ENCODE data around the gene SEC16A.
"Not testable (repeated sequence)": the region's sequence is repeated elsewhere in the genome, so short reads cannot be mapped to it uniquely, and the experiment has no call there.

SEC16A gene

DNA sequence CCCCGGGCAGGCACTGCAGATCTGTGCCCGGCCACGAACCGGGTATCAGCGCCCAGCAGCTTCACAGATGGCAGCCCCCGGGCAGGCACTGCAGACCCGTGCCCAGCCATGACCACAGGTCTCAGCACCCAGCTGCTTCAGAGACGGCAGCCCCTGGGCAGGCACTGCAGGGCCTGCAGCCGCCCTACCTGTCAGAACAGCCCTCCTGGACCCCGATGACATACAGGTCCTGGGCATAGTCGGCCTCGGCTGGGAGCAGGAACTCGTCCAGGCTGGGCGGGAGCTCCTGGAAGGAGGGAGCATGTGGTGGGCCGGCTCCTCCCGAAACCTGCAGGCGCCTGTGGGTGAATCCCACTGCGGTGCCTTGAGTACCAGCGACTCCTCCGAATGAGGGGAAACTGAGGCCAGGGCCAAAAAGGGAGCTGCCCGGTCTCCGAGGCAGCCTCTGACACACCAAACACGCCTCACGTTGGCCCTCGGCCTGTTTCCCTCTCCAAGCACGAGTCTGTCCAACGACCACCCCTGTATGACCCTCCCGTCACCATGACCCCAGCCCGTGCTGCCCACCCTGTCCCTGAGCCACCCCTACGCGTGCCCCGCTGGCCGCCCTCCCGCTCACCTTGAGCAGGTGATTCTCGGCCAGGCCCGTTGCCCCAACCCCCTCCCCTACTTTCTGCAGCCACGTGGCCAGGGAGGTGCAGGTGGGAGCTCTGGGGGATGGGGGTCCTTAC, 48.8 kb downstream of the SEC16A start:
- peaks cover 40% of the 10 kb centered on the region for H3K79me2 ChIP-seq (ENCODE audit: control insufficient read depth, insufficient read depth, low read length, unreplicated experiment)
- no peaks in the 10 kb centered on the region for H3K36me3 ChIP-seq (ENCODE audit: insufficient read depth, low read length)

DNA sequence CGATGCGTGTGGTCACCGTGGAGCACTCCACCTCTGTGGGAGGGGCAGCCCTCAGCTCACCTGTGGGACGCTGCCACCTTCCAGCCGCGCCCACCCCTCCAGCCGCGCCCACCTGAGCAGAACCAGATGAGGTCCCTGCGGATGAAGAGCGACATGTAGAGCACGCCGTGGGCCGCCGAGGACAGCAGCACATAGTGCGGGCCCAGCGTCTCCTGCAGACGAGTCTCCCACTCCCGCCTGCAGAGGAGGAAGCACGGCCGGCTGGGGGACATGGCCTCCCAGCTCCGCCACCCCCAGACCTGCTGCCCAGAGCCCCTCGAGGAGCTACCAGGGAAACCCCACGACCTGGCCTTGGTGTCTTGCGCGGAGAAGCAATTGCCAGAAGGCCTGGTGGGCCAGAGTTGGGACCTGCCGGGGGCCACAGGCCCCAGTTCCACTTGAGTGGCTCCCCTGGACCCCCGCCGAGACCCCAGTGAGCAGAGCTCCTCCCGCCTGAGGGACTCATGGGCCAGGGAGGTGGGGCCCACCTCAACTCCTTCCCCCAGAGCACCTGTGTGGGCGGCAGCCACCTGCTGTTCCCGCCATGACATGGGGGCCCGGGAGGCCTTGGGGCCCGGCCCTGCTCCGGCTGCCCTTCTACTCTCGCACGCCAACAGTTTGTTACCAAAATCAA, 49.7 kb downstream of the SEC16A start:
- Histone ChIP-seq H3K4me1 (ENCODE audit: control insufficient read depth, insufficient read depth, low read length, unreplicated experiment) (peaks cover 13% of the 10 kb centered on the region), H3K79me2 (ENCODE audit: control insufficient read depth, insufficient read depth, low read length, unreplicated experiment) (peaks cover 32% of the 10 kb centered on the region), H3K36me3 (ENCODE audit: insufficient read depth, low read length) (no peaks in the 10 kb centered on the region), H3K27ac (ENCODE audit: low read depth, low read length) (no peak overlapping the region), H3K4me3 (ENCODE audit: low read depth, low read length) (no peak overlapping the region), H2AFZ (ENCODE audit: low read length, unreplicated experiment) (no peak overlapping the region), H3K27me3 (ENCODE audit: insufficient read depth, low read length) (no peaks in the 10 kb centered on the region)

More for the DNA sequence above, 48.8 kb downstream of the SEC16A start:
- H3K27me3 ChIP-seq (ENCODE audit: insufficient read depth, low read length), result no peaks in the 10 kb centered on the region
- no peak overlapping the region for H3K4me3 ChIP-seq (ENCODE audit: low read depth, low read length)
- peaks cover 13% of the 10 kb centered on the region for H3K4me1 ChIP-seq (ENCODE audit: control insufficient read depth, insufficient read depth, low read length, unreplicated experiment)
- no peak overlapping the region for H2AFZ ChIP-seq (ENCODE audit: low read length, unreplicated experiment)
- H3K27ac ChIP-seq (ENCODE audit: low read depth, low read length), result no peak overlapping the region

DNA sequence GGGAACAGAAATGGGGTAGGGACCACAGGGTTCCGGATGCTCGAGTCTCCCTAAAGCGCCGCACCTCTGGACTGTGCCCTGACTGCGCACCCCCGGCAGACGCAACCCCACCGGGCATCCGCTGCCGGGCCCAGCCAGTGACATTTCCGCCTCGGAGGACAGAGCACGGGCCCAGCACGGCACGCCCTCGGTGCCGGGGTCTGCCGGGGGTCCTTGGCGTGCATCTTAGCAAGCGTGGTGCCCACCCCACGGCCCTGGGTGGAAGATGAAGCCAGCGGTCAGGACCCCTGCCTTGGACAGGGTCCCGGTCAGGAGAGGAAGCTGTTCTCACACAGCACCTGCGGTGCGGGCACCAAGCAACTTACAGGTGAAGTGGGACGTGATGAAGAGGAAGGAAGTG, 50.2 kb downstream of the SEC16A start:
- Histone ChIP-seq H3K4me3 (ENCODE audit: low read depth, low read length) (no peak overlapping the region), H3K36me3 (ENCODE audit: insufficient read depth, low read length) (no peaks in the 10 kb centered on the region), H3K4me1 (ENCODE audit: control insufficient read depth, insufficient read depth, low read length, unreplicated experiment) (peaks cover 10% of the 10 kb centered on the region), H3K27ac (ENCODE audit: low read depth, low read length) (no peak overlapping the region), H3K79me2 (ENCODE audit: control insufficient read depth, insufficient read depth, low read length, unreplicated experiment) (peaks cover 26% of the 10 kb centered on the region), H3K27me3 (ENCODE audit: insufficient read depth, low read length) (no peaks in the 10 kb centered on the region), H2AFZ (ENCODE audit: low read length, unreplicated experiment) (no peak overlapping the region)

DNA sequence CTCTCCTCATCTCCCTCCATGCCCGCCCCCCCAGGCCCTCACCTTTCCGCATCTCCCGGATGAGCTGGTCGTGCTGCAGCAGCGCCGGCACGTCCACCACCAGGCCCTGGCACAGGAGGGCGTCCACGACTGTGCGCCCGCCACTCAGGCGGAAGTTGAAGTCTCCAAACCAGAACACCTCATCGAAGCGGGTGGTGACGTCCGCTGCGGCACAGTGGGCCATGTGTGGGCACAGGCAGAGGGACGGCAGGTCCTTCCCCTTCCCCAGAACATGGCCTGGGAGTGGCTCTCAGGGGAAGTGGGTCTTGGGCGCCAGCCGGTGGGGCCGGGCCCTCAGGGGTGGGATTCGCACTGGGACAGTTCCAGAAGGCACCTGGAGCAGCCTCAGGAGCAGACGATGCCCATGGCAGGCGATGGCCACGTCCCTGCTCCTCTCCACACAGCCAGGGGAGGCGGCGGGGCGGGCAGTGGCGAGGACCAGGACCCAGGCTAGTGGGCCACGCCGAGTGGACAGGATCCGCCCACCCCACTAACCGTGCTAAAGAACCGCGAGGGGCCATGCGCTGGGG, 51.0 kb downstream of the SEC16A start:
- Histone ChIP-seq H3K27ac (ENCODE audit: low read depth, low read length) (no peak overlapping the region), H3K36me3 (ENCODE audit: insufficient read depth, low read length) (no peaks in the 10 kb centered on the region), H3K4me1 (ENCODE audit: control insufficient read depth, insufficient read depth, low read length, unreplicated experiment) (peaks cover 3% of the 10 kb centered on the region), H3K79me2 (ENCODE audit: control insufficient read depth, insufficient read depth, low read length, unreplicated experiment) (peaks cover 19% of the 10 kb centered on the region), H2AFZ (ENCODE audit: low read length, unreplicated experiment) (no peak overlapping the region), H3K27me3 (ENCODE audit: insufficient read depth, low read length) (no peaks in the 10 kb centered on the region), H3K4me3 (ENCODE audit: low read depth, low read length) (no peak overlapping the region)

DNA sequence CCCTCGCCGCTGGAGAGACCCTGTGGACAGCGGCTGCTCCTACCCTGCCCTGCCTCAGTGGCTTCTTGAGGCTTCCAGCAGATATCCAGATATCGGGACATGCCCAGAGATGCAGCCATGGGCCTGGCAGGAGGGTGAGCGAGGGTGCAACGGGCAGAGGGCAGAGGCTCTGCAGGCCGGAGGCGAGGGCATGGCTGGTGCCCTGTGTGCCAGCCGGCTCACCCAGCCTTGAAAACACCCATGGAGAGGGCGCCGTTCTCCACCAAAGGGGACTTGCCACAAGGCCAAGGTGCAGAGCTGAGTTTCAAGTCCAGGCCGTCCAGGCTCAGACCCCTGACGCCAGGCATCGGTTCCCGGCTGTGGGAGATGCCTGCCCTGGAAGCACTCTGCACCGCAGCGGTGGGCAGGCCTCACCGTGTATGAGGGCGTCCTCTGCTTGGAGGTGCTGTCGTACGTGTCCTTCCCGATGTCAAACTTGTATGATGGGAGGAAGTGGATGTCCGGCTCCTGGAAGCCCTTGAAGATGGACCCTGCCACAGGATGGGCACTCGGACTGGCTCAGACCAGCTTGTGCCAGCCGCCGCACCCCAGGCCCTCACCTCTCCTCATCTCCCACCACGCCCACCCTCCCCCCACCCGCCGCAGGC, 52.1 kb downstream of the SEC16A start:
- H3K4me1 ChIP-seq (ENCODE audit: control insufficient read depth, insufficient read depth, low read length, unreplicated experiment), result no peaks in the 10 kb centered on the region
- H3K36me3 ChIP-seq (ENCODE audit: insufficient read depth, low read length), result no peaks in the 10 kb centered on the region
- H3K4me3 ChIP-seq (ENCODE audit: low read depth, low read length), result no peak overlapping the region
- H3K79me2 ChIP-seq (ENCODE audit: control insufficient read depth, insufficient read depth, low read length, unreplicated experiment), result peaks cover 9% of the 10 kb centered on the region
- no peak overlapping the region for H3K27ac ChIP-seq (ENCODE audit: low read depth, low read length)
- H2AFZ ChIP-seq (ENCODE audit: low read length, unreplicated experiment), result no peak overlapping the region
- no peaks in the 10 kb centered on the region for H3K27me3 ChIP-seq (ENCODE audit: insufficient read depth, low read length)

DNA sequence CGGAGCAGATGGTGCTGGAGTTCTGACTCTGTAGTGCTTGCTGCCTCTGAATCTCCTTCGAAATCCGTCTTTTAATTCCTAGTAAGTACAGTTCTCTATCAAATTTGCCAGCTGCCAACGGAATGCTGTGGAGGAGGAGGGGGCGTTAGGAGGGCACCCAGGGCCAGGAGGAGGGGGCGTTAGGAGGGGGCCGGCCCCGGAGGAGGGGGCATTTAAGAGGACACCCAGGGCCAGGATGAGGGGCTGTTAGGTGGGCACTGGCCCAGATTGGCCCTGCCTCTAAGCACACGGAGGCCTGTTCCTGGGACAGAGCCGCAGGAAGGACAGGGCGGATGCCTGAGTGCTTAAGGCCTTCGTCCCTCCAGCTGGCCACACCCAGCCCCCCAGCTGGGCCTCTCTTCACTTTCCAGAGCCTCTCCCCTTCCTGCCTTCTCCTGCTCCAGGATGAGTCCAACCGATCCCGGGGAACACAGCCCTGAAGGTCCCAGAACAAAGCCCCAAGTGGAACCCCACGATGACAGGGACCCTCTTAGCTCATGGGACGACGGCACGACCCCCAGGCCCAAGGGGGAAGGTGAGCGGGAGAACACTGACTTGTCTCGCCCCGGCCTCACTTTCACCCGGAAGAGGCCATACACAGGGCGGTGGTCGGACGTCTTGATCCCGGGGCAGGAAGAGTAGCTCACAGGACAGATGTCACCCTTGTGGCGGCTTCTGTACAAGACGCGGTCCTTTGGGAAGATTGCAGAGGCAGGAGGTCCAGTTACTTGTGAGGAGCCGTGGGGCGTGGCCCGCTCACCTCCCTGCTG, 53.0 kb downstream of the SEC16A start:
- Histone ChIP-seq H3K27ac (ENCODE audit: low read depth, low read length) (no peak overlapping the region), H3K4me1 (ENCODE audit: control insufficient read depth, insufficient read depth, low read length, unreplicated experiment) (no peaks in the 10 kb centered on the region), H2AFZ (ENCODE audit: low read length, unreplicated experiment) (no peak overlapping the region), H3K4me3 (ENCODE audit: low read depth, low read length) (no peak overlapping the region), H3K36me3 (ENCODE audit: insufficient read depth, low read length) (no peaks in the 10 kb centered on the region), H3K27me3 (ENCODE audit: insufficient read depth, low read length) (no peaks in the 10 kb centered on the region), H3K79me2 (ENCODE audit: control insufficient read depth, insufficient read depth, low read length, unreplicated experiment) (peaks cover 2% of the 10 kb centered on the region)

DNA sequence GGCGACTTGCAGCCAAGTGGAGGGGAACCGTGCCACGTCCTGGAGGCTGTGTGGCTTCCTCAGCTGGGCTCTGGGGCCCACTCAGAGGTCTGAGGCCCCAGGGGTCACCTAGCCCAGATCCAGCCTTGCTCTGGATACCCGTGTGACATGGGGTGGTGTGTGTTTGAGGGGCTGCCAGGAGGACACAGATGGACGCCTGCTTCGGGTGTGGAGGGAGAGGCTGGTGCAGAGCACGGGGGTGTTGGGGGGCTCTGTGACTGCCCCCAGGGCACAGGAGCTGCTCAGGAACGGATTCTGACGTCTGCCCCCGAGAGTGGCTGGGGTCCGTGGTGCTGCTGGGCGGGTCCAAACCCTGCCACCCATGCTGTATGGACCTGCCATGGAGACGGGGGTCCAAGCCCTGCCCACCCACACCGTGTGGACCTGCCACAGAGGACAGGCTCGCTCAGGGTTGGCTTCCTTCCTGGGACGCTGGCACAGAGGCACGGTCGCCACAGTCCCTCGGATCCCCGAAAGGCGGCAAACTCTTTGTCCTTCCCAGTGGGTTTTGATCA, 53.7 kb downstream of the SEC16A start:
- no peak overlapping the region for H2AFZ ChIP-seq (ENCODE audit: low read length, unreplicated experiment)
- no peaks in the 10 kb centered on the region for H3K79me2 ChIP-seq (ENCODE audit: control insufficient read depth, insufficient read depth, low read length, unreplicated experiment)
- no peak overlapping the region for H3K27ac ChIP-seq (ENCODE audit: low read depth, low read length)
- no peak overlapping the region for H3K4me3 ChIP-seq (ENCODE audit: low read depth, low read length)
- H3K27me3 ChIP-seq (ENCODE audit: insufficient read depth, low read length), result no peaks in the 10 kb centered on the region
- H3K36me3 ChIP-seq (ENCODE audit: insufficient read depth, low read length), result no peaks in the 10 kb centered on the region
- no peaks in the 10 kb centered on the region for H3K4me1 ChIP-seq (ENCODE audit: control insufficient read depth, insufficient read depth, low read length, unreplicated experiment)

DNA sequence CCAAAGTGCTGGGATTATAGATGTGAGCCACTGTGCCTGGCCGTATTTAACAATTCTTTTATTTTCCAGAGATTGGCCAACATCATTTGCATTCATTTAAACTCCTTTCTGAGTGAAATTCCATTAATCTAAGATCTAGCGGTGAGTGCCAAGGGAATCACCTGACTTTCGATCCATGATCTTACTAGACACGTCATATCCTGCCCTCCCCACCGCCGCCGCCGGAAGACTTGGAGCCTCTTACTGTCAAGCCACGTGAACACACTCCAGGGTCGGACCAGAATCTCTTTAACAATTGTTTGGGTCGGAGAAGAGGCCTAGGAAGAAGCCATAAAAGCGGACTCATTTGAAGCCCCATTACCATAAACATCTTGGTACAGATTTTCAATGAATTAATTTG, 56.1 kb downstream of the SEC16A start:
- Histone ChIP-seq H3K27me3 (ENCODE audit: insufficient read depth, low read length) (no peaks in the 10 kb centered on the region), H3K36me3 (ENCODE audit: insufficient read depth, low read length) (peaks cover 8% of the 10 kb centered on the region; the same call in 1 of the 2 replicates), H3K79me2 (ENCODE audit: control insufficient read depth, insufficient read depth, low read length, unreplicated experiment) (no peaks in the 10 kb centered on the region), H3K4me1 (ENCODE audit: control insufficient read depth, insufficient read depth, low read length, unreplicated experiment) (no peaks in the 10 kb centered on the region), H3K27ac (ENCODE audit: low read depth, low read length) (no peak overlapping the region), H3K4me3 (ENCODE audit: low read depth, low read length) (no peak overlapping the region), H2AFZ (ENCODE audit: low read length, unreplicated experiment) (no peak overlapping the region)

DNA sequence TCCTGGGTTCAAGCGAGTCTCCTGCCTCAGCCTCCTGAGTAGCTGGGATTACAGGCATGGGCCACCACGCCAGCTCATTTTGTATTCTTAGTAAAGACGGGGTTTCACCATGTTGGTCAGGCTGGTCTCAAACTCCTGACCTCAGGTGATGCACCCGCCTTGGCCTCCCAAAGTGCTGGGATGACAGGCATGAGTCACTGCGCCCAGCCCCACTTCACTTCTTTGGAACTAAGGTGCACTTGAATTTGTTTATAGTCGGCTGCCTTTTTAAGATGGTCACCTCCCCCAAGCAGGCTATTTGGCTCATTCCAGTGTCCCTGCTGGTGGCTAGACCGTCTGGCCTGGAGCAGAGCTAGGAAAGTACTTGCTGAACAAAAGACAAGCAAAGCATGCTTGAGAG, 57.5 kb downstream of the SEC16A start:
- H3K36me3 ChIP-seq (ENCODE audit: insufficient read depth, low read length); H3K4me3 ChIP-seq (ENCODE audit: low read depth, low read length); H3K27me3 ChIP-seq (ENCODE audit: insufficient read depth, low read length); H3K79me2 ChIP-seq (ENCODE audit: control insufficient read depth, insufficient read depth, low read length, unreplicated experiment); H2AFZ ChIP-seq (ENCODE audit: low read length, unreplicated experiment); H3K4me1 ChIP-seq (ENCODE audit: control insufficient read depth, insufficient read depth, low read length, unreplicated experiment); H3K27ac ChIP-seq (ENCODE audit: low read depth, low read length): not testable (repeated sequence)

DNA sequence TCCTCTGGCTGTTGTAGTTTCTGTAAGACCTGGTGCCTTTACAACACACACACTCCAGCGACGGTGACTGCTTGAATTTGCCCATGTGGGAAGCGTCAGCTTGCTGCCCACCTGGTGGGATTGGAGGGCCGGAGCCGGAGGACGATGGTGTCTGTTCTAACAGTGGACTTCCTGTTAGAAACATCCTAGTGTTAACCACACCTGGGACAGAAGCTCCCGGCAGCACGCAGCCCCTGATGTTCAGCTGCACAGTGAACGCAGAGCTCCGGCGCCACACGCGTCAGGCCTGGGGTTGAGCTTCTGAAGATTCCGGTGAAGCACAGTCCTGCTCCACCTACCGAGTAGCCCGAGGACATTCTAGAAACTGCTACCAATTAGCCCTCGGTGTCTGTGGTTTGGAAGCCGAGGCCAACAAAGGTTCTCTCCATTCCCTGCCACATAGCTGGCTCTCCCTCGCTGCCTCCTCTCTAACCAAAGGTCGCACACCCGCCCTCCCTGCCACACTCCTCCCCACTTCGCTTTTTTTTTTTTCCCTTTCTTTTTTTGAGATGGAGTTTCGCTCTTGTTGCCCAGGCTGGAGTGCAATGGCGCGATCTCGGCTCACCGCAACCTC, 58.0 kb downstream of the SEC16A start:
- Histone ChIP-seq H3K4me3 (ENCODE audit: low read depth, low read length) (no peak overlapping the region), H2AFZ (ENCODE audit: low read length, unreplicated experiment) (no peak overlapping the region), H3K36me3 (ENCODE audit: insufficient read depth, low read length) (peaks cover 8% of the 10 kb centered on the region; the same call in 1 of the 2 replicates), H3K79me2 (ENCODE audit: control insufficient read depth, insufficient read depth, low read length, unreplicated experiment) (no peaks in the 10 kb centered on the region), H3K27ac (ENCODE audit: low read depth, low read length) (no peak overlapping the region), H3K27me3 (ENCODE audit: insufficient read depth, low read length) (no peaks in the 10 kb centered on the region), H3K4me1 (ENCODE audit: control insufficient read depth, insufficient read depth, low read length, unreplicated experiment) (no peaks in the 10 kb centered on the region)

Measured in ACC112 (cell line).